Fibroblast of villous mesenchyme (primary cell): Measurements from ENCODE around the gene UBA52. TPM values are rescaled to one million over a fixed set of nuclear protein-coding genes. Genes with fewer than 3 reads are reported as not detected.
A peak's percentile ranks its signal among the peaks of the same experiment; 100 is the strongest.

ENCODE experiments used
- DNase-seq: peaks from one replicate; pipeline ENCODE4 v3.0.0-alpha.2; 2010; ENCODE audit warnings: low read depth
- H3K4me3 ChIP-seq: 2 replicates; pipeline ENCODE4 v1.5.1; 2011; ENCODE audit warnings: low read depth, mild to moderate bottlenecking, low read length
- total RNA-seq: library from RNA; depleted of rRNA; stranded (reverse); fragments of >200 nt; gene quantifications from 2 replicates; pipeline ENCODE4 v1.2.3, GENCODE V29; 2012
- TF ChIP-seq, protein P1 (sequence below): IDR thresholded peaks from 2 replicates; pipeline ENCODE4 v1.5.1; 2012; ENCODE audit warnings: low read depth, mild to moderate bottlenecking, low read length; ENCODE audit not compliant: insufficient read depth

Gene UBA52
- total RNA-seq, 1 donor, result 357 TPM

DNA sequence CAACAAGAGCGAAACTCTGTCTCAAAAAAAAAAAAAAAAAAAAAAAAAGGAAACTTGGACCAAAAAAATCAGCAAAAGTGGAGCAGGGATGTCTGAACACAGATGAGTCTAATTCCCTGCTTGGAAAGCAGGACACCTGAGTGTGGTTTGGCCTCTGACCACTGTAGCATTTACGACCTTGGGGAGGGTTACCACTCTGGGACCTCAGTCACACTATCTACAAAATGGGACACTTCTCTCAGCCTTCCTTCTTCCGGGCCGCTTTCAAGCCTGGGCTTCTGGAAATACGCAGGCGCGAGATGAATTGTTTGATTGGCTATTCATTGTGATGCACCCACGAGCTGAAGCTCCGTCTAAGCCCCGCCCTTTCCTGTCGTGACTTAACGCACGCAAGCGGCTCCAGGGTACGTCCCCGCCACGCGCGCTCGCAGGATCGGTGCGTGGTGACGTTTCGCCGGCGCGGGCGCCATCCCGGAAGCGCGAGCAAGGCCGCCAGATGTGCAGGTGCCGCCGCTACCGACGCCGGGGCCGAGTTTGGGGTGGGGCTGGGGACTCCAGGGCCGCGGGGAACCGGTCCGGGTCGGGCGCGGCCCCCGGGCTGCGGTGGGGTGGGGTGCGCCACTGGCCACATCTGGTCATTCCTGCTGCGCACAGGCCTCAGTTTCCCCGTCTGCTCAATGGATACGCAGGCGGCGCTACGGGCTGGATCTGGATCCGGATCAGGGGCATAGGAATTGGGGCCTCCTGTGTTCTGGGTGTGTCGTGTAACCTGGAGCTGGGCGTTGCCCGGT lies 14.1 kb upstream of the UBA52 start, which contains the start of gene KXD1:
KXD1 (plus strand) TSS at position 460 of the 791 bp plus-strand sequence. CDS start 4,187 bp downstream, outside the sequence.
- peak; percentile 100 for DNase-seq
- H3K4me3 ChIP-seq, result peak within 1 kb of the TSS; percentile 90
- TF ChIP-seq, protein P1, sequence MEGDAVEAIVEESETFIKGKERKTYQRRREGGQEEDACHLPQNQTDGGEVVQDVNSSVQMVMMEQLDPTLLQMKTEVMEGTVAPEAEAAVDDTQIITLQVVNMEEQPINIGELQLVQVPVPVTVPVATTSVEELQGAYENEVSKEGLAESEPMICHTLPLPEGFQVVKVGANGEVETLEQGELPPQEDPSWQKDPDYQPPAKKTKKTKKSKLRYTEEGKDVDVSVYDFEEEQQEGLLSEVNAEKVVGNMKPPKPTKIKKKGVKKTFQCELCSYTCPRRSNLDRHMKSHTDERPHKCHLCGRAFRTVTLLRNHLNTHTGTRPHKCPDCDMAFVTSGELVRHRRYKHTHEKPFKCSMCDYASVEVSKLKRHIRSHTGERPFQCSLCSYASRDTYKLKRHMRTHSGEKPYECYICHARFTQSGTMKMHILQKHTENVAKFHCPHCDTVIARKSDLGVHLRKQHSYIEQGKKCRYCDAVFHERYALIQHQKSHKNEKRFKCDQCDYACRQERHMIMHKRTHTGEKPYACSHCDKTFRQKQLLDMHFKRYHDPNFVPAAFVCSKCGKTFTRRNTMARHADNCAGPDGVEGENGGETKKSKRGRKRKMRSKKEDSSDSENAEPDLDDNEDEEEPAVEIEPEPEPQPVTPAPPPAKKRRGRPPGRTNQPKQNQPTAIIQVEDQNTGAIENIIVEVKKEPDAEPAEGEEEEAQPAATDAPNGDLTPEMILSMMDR, result no peak

DNA sequence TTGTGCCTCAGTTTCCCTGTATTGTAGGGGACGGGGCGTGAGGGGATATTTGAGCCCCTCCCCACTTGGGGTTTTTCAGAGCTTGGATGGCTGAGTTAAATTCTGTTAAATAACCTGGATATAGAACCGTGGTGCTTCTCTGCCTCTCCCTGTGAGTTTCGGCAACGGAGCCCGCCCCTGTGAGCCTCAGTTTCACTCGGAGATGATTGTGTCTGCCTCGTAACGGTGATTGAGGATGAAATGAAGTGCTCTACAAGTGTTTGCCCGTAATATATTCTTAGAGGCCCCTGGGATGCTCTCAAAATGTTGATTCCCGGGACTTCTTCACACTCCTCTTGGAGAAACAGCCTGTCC lies 13.5 kb upstream of the UBA52 start:
- TF ChIP-seq, protein P1, result no peak
- peak overlapping the region; percentile 90 for H3K4me3 ChIP-seq
- no peak for DNase-seq

DNA sequence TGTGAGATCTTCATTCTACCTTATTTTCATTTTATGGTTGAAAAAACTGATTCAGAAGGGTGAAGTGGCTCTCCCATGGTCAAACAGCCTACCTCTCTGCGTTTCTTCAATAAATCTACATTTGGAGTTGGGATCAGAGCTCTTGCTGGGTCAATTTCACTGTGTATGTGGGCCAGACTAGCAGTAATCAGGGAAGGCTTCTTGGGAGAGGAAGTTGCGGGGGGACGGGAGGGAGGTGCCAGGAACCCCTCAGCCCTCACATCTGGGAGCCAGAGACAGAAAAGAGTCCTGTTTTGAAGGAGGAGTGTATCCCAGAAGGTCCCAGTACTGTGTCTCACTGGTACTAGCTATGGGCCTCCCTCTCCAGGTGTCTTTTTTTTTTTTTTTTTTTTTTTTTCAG lies 13.1 kb upstream of the UBA52 start:
- peak overlapping the region; percentile 90 for H3K4me3 ChIP-seq
- TF ChIP-seq, protein P1, result no peak
- peak; percentile 15 for DNase-seq

DNA sequence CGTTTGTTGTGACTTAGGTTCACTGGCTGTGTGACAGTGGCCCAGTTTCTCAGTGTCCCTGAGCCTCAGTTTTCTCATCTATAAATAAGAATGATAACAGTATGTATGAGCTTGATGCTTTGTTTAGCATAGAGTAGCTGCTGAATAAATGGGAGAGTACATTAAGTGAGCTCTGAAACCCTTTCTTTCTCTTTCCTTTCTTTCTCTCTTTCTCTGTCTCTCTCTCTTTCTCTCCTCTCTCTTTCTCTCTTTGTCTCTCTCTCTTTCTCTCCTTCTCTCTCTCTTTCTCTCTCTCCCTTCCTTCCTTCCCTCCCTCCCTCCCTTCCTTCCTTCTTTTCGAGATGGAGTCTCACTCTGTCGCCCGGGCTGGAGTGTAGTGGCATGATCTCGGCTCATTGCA lies 12.0 kb upstream of the UBA52 start:
- TF ChIP-seq, protein P1, result no peak
- H3K4me3 ChIP-seq, result no peak overlapping the region
- no peak for DNase-seq

DNA sequence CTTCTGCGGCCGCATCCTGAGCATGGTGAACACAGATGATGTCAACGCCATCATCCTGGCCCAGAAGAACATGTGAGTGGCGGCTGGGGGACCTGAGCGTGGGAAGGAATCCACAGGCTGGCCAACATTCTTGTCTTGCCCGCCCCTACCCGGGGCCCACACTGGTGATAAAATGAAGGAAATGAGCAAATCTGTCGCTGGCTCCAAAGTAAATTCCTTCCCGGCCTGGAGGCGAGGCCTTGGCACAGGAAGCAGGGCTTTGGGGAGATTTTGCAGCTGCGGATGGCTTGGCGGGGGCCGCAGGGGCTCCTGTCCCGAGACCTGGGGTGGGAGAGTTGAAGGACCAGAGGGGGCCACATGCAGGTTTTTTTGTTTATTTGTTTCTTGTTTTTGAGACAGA lies 9.6 kb upstream of the UBA52 start:
- TF ChIP-seq, protein P1, result no peak
- no peak overlapping the region for H3K4me3 ChIP-seq
- DNase-seq, result peak; percentile 77

DNA sequence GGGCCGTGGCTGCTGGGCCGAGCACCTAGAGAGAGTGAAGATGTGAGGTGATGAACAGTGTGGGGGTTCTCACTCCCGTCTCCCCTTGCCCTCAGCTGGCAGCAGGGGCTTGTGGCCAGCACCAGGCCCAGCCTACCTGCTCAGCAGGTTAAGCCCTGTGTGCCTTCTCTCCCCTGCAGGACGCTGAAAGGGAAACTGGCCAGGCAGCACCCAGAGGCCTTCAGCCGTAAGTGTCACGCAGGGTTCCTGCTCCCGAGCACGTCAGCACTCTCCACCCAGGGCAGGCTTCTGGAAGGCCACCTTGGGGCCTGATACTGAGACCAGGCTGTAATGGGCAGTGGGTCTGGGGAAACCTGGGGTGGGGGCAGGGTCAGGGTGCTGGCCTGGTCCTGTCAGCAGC lies 4.7 kb upstream of the UBA52 start:
- TF ChIP-seq, protein P1, result no peak
- H3K4me3 ChIP-seq, result no peak overlapping the region
- no peak for DNase-seq
